Measurements from ENCODE around the gene FBXW8.

The FBXW8 gene

GRCh38 chr12:116885491-116885890, 25.3 kb upstream of the FBXW8 start:
- DNase-seq (ENCODE audit: extremely low read depth in 1 of 2, low read depth in 1 of 2) = no peak

GRCh38 chr12:116887244-116887643, 23.5 kb upstream of the FBXW8 start:
- no peak for DNase-seq (ENCODE audit: extremely low read depth in 1 of 2, low read depth in 1 of 2)

GRCh38 chr12:116887897-116888296, 22.9 kb upstream of the FBXW8 start:
- DNase-seq (ENCODE audit: extremely low read depth in 1 of 2, low read depth in 1 of 2) = no peak

GRCh38 chr12:116890330-116890729, 20.4 kb upstream of the FBXW8 start:
- no peak for DNase-seq (ENCODE audit: extremely low read depth in 1 of 2, low read depth in 1 of 2)

DNA sequence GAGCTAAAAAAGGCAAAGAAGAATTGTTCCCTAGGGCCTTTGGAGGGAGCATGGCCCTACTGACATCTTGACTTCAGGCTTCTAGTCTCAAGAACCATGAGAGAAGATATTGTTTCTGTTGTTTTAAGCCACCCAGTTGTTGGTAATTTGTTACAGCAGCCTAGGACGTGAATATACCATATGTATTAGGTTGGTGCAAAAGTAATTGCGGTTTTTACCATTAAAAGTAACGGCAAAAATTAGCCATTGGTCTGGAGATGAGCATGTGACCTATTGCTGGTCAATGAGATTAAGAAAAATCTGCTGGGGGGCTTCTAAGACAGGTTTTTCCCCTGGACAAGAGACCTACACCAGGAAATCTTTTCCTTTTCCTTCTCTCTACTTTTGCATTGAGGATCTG, 19.7 kb upstream of the FBXW8 start:
- no peak for DNase-seq (ENCODE audit: extremely low read depth in 1 of 2, low read depth in 1 of 2)

DNA sequence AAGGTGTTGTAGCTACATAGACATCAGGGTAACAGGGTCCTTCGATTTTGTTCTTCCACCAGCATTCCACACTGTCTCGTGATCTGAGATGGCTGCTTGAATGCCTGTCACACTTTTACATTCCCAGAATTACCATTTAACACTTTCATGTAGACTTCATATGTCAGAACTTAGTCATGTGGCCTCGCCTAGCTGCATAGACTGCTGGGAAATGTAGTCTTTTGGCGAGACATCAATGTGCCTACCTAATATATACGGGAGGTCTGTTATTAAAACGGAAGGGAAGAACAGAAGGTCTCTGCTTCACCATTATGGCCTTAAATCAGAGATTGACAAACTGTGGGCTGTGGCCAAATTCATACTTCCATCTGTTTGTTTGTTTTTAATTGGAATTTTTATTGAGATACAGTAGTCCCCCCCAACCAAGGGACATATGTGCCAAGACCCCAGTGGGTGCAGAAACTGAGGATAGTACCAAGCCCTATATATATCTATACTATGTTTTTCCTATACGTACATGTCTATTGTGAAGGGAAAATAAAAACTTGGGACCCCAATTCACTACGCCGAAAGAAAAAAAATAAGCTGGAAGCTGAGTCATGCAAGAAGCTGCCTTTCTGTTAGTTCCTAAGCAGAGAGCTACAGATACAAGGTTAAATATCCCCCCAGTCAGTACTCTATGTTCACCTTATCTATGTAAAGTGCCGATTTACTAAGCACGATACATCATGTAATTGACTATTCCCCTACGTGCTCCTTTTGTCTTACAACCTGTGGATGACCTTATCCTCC, 18.2 kb upstream of the FBXW8 start:
- no peak for DNase-seq (ENCODE audit: extremely low read depth in 1 of 2, low read depth in 1 of 2)

GRCh38 chr12:116894913-116895312, 15.8 kb upstream of the FBXW8 start:
- DNase-seq (ENCODE audit: extremely low read depth in 1 of 2, low read depth in 1 of 2) = no peak

GRCh38 chr12:116896411-116896924, 14.3 kb upstream of the FBXW8 start:
- no peak for DNase-seq (ENCODE audit: extremely low read depth in 1 of 2, low read depth in 1 of 2)

- no peak for DNase-seq (ENCODE audit: extremely low read depth in 1 of 2, low read depth in 1 of 2)
Measured at GRCh38 chr12:116897476-116897875, 13.3 kb upstream of the FBXW8 start.

GRCh38 chr12:116898669-116899068, 12.1 kb upstream of the FBXW8 start:
- no peak for DNase-seq (ENCODE audit: extremely low read depth in 1 of 2, low read depth in 1 of 2)

- DNase-seq (ENCODE audit: extremely low read depth in 1 of 2, low read depth in 1 of 2) = no peak
Measured at GRCh38 chr12:116901612-116902011, 9.1 kb upstream of the FBXW8 start.

- DNase-seq (ENCODE audit: extremely low read depth in 1 of 2, low read depth in 1 of 2) = no peak
Measured at GRCh38 chr12:116903818-116904217, 6.9 kb upstream of the FBXW8 start.

DNA sequence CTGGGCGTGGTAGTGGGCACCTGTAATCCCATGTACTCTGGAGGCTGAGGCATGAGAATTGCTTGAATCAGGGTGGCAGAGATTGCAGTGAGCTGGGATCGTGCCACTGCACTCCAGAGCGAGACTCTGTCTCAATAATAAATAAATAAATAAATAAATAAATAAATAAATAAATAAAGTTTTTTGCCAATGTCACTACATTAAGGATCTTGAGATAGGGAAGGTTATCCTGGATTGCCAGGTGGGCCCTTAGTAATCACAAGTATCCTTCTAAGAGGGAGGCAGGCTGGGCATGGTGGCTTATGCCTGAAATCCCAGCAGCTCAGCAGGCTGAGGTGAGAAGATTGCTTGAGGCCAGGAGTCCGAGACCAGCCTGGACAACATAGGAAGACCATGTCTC, 4.5 kb upstream of the FBXW8 start:
- no peak for DNase-seq (ENCODE audit: extremely low read depth in 1 of 2, low read depth in 1 of 2)

DNA sequence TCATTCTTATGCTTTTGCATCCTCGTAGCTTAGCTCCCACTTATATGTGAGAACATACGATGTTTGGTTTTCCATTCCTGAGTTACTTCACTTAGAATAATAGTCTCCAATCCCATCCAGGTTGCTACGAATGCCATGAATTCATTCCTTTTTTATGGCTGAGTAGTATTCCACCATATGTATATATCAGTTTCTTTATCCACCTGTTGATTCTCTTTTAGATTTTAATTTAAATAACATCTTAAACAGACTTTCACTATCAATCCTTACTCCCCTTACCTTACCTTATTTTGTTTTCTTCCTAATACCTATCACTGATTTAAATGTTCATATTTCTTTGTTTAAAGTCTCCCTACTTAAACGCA, 488 bp upstream of the FBXW8 start:
- no peak for DNase-seq (ENCODE audit: extremely low read depth in 1 of 2, low read depth in 1 of 2)

- DNase-seq (ENCODE audit: extremely low read depth in 1 of 2, low read depth in 1 of 2) = no peak
Measured at GRCh38 chr12:116915326-116915725, 4.6 kb downstream of the FBXW8 start.

GRCh38 chr12:116916122-116916521, 5.4 kb downstream of the FBXW8 start:
- DNase-seq (ENCODE audit: extremely low read depth in 1 of 2, low read depth in 1 of 2) = no peak

- no peak for DNase-seq (ENCODE audit: extremely low read depth in 1 of 2, low read depth in 1 of 2)
Measured at GRCh38 chr12:116916714-116917114, 6.0 kb downstream of the FBXW8 start.

GRCh38 chr12:116918464-116918863, 7.7 kb downstream of the FBXW8 start:
- no peak for DNase-seq (ENCODE audit: extremely low read depth in 1 of 2, low read depth in 1 of 2)

GRCh38 chr12:116919247-116919661, 8.5 kb downstream of the FBXW8 start:
- DNase-seq (ENCODE audit: extremely low read depth in 1 of 2, low read depth in 1 of 2) = no peak

- no peak for DNase-seq (ENCODE audit: extremely low read depth in 1 of 2, low read depth in 1 of 2)
Measured at GRCh38 chr12:116919706-116920485, 9.1 kb downstream of the FBXW8 start.

GRCh38 chr12:116920939-116921338, 10.2 kb downstream of the FBXW8 start:
- DNase-seq (ENCODE audit: extremely low read depth in 1 of 2, low read depth in 1 of 2) = no peak

All from activated CD8-positive, alpha-beta memory T cell treated with anti-CD3 and anti-CD28 coated beads for 1 hour (primary cell).